HCT116 (cell line): ENCODE data around the gene CLOCK. TPM values are rescaled to one million over a fixed set of nuclear protein-coding genes. Genes with fewer than 3 reads are reported as not detected.

Experiments
- ATAC-seq: fragments of 200-7000 bp; cut with Tn5 transposase; 2 replicates; pipeline ENCODE4 v1.9.1; 2020; ENCODE audit warnings: mild to moderate bottlenecking, moderate library complexity
- BruUV-seq: library from RNA; stranded (reverse); fragments of 400-500 nt; replicated peaks from 2 replicates; lab custom pipeline; 2021; lab: Mats Ljungman, UMichigan
- CTCF ChIA-PET: fragments of 300-600 bp; sonication (Branson Sonifier 250); formaldehyde crosslinking; loops from one replicate; lab custom pipeline; 2021; ENCODE audit warnings: antibody characterized with exemption; lab: Charles Lee
- POLR2A ChIA-PET: fragments of 300-600, 350-600 bp; sonication (Branson Sonifier 250); formaldehyde crosslinking; loops from one replicate; lab custom pipeline; 2021; ENCODE audit warnings: antibody characterized with exemption; lab: Charles Lee
- RAD21 ChIA-PET, 2 experiments: fragments of 300-600 bp; sonication (Branson Sonifier 250); formaldehyde crosslinking; loops; one replicate each; lab custom pipeline; 2023; ENCODE audit warnings: low total read pairs in 2 of 2; ENCODE audit not compliant: uncharacterized antibody in 2 of 2, unreplicated experiment in 2 of 2, low non-redundant PET in 1 of 2; lab: Charles Lee
- DNase-seq: peaks from one replicate; pipeline ENCODE4 v3.0.0-alpha.2; 2010; ENCODE audit warnings: low read depth, low spot score
- H2AFZ ChIP-seq: fragments of 200-600 bp; shearing (Covaris generic), sonication (generic); 2 replicates; pipeline ENCODE4 v1.6.1; 2017; ENCODE audit warnings: low read depth, mixed run types, mixed read lengths, antibody characterized with exemption, low read length; ENCODE audit not compliant: poor library complexity, severe bottlenecking
- H3K27ac ChIP-seq: 2 replicates; pipeline ENCODE4 v1.5.1; 2012; ENCODE audit warnings: low read depth, low read length
- H3K27me3 ChIP-seq: fragments of 200-600 bp; sonication (generic); 2 replicates; pipeline ENCODE4 v1.6.1; 2016; ENCODE audit warnings: mixed run types, low read length, mixed read lengths; ENCODE audit not compliant: insufficient read depth
- H3K36me3 ChIP-seq, 2 experiments: fragments of 200-500 bp in 1 of 2; fragments of 200-600 bp in 1 of 2; sonication (Bioruptor generic) in 1 of 2; sonication (generic) in 1 of 2; 2 replicates each; pipeline versions ENCODE4 v1.5.1 to v1.6.1; 2014 to 2016; ENCODE audit warnings: low read length in 2 of 2, inconsistent platforms in 1 of 2, mixed read lengths in 1 of 2, mixed run types in 1 of 2; ENCODE audit not compliant: insufficient read depth in 2 of 2, control insufficient read depth in 1 of 2
- H3K4me1 ChIP-seq, 2 experiments: fragments of 200-600 bp in 1 of 2; sonication (generic) in 1 of 2; 2 replicates each; pipeline versions ENCODE4 v1.5.1 to v1.6.1; 2012 to 2017; ENCODE audit warnings: low read length in 2 of 2, inconsistent platforms in 1 of 2, mild to moderate bottlenecking in 1 of 2, mixed read lengths in 1 of 2, mixed run types in 1 of 2, moderate library complexity in 1 of 2; ENCODE audit not compliant: insufficient read depth in 2 of 2, control insufficient read depth in 1 of 2
- H3K4me2 ChIP-seq: fragments of 200-600 bp; sonication (generic); 2 replicates; pipeline ENCODE4 v1.6.1; 2017; ENCODE audit warnings: mixed run types, low read length, mixed read lengths
- H3K4me3 ChIP-seq, 2 experiments: fragments of 200-600 bp in 1 of 2; sonication (generic) in 1 of 2; replicated peaks in 1 of 2; 2 replicates each; pipeline ENCODE4 v1.5.1; 2011 to 2016; ENCODE audit warnings: low read length in 2 of 2, control low read depth in 1 of 2, low read depth in 1 of 2, mild to moderate bottlenecking in 1 of 2, mixed read lengths in 1 of 2, mixed run types in 1 of 2
- H3K79me2 ChIP-seq: fragments of 200-600 bp; sonication (generic); 2 replicates; pipeline ENCODE4 v1.6.1; 2017; ENCODE audit warnings: mild to moderate bottlenecking, mixed run types, low read length, moderate library complexity, mixed read lengths; ENCODE audit not compliant: insufficient read depth
- H3K9ac ChIP-seq: fragments of 200-600 bp; sonication (generic); 2 replicates; pipeline ENCODE4 v1.6.1; 2016; ENCODE audit warnings: low read length, mixed read lengths
- H3K9me2 ChIP-seq: fragments of 200-600 bp; sonication (generic), shearing (Covaris generic); 2 replicates; pipeline ENCODE4 v1.6.1; 2017; ENCODE audit warnings: mixed run types, mild to moderate bottlenecking, moderate library complexity; ENCODE audit not compliant: insufficient read depth
- H3K9me3 ChIP-seq, 2 experiments: fragments of 200-500 bp in 1 of 2; fragments of 200-600 bp in 1 of 2; sonication (Bioruptor generic) in 1 of 2; sonication (generic) in 1 of 2; 2 replicates each; pipeline ENCODE4 v1.6.1; 2014 to 2017; ENCODE audit warnings: low read length in 2 of 2, mixed read lengths in 2 of 2, inconsistent platforms in 1 of 2, low read depth in 1 of 2, mild to moderate bottlenecking in 1 of 2, mixed run types in 1 of 2, moderate library complexity in 1 of 2; ENCODE audit not compliant: control insufficient read depth in 1 of 2, insufficient read depth in 1 of 2
- H4K20me1 ChIP-seq: fragments of 200-600 bp; sonication (generic), shearing (Covaris generic); 2 replicates; pipeline ENCODE4 v1.6.1; 2017; ENCODE audit warnings: mixed run types, mild to moderate bottlenecking, moderate library complexity; ENCODE audit not compliant: insufficient read depth
- CTCF ChIP-seq, 3 experiments: fragments of 200-600 bp in 1 of 3; sonication (generic) in 1 of 3; IDR thresholded peaks in 2 of 3; conservative IDR thresholded peaks in 1 of 3; 2 replicates each; pipeline ENCODE4 v1.5.1; 2012 to 2017; ENCODE audit warnings: low read depth in 2 of 3, low read length in 2 of 3, antibody characterized with exemption in 1 of 3, borderline replicate concordance in 1 of 3, control low read depth in 1 of 3, mild to moderate bottlenecking in 1 of 3, mixed read lengths in 1 of 3, mixed run types in 1 of 3, moderate library complexity in 1 of 3; ENCODE audit not compliant: insufficient read depth in 1 of 3
- EGR1 ChIP-seq: IDR thresholded peaks from 2 replicates; pipeline ENCODE4 v1.6.1; 2012; ENCODE audit warnings: low read depth
- POLR2A ChIP-seq: IDR thresholded peaks from 2 replicates; pipeline ENCODE4 v1.7.0; 2011; ENCODE audit warnings: borderline replicate concordance; ENCODE audit not compliant: insufficient read depth, insufficient read length; ENCODE audit errors: extremely low read depth
- RAD21 ChIP-seq: IDR thresholded peaks from 2 replicates; pipeline ENCODE4 v1.6.1; 2012; ENCODE audit warnings: low read depth, mild to moderate bottlenecking
- YY1 ChIP-seq: IDR thresholded peaks from 2 replicates; pipeline ENCODE4 v1.6.1; 2011; ENCODE audit warnings: low read length, low read depth, moderate library complexity, mild to moderate bottlenecking; ENCODE audit not compliant: insufficient replicate concordance; ENCODE audit errors: extremely low read depth
- intact Hi-C: fragments of 100-400 bp; cut with micrococcal nuclease; formaldehyde crosslinking; loops from 2 replicates; pipeline ENCODE4 v1.10.0; 2022
- total RNA-seq: library from RNA; stranded (reverse); gene quantifications from one replicate; pipeline ENCODE4 v1.2.1, GENCODE V29; 2021; ENCODE audit not compliant: unreplicated experiment

The CLOCK gene
- total RNA-seq, 1 experiment from 2014 or later = 38.7 TPM

GRCh38 chr4:55435141-55435841 lies 111.4 kb downstream of the CLOCK start:
- DNase-seq (no peak), ATAC-seq (peak; percentile 74)
- Histone ChIP-seq H2AFZ (no peak overlapping the region), H3K9ac (no peak overlapping the region), H3K9me2 (no peaks in the 10 kb centered on the region), H3K27ac (no peak overlapping the region), H3K27me3 (no peaks in the 10 kb centered on the region), H3K79me2 (0 out of 2 replicates have a peak, but pooled peaks cover 7% of the 10 kb centered on the region), H3K36me3 (peaks cover 25 to 31% of the 10 kb centered on the region in 2 experiments), H4K20me1 (no peaks in the 10 kb centered on the region), H3K9me3 (no peaks in the 10 kb centered on the region), H3K4me2 (no peak overlapping the region), H3K4me3 (no peak overlapping the region), H3K4me1 (peaks cover 4 to 13% of the 10 kb centered on the region in 2 experiments; a peak in 2 of 4 replicates)
- ChIA-PET RAD21 (no interaction called here), CTCF (interaction anchor here (0.9 to 1.3 kb wide), 3 partner anchors 11 to 464 kb away, joined by 3 read pairs; no protein-coding TSS in a partner anchor), POLR2A (no interaction called here)
- BruUV-seq = no TSS peak
- intact Hi-C loops = no loop called here
- TF ChIP-seq POLR2A (no peak), RAD21 (peak; percentile 24; the same call in 1 of the 2 replicates), YY1 (no peak), EGR1 (no peak), CTCF (IDR thresholded peaks at IDR 0.05 in 2 of 3, conservative IDR thresholded peaks at IDR 0.05 in 1 of 3; ENCODE audit: borderline replicate concordance in 1 of 3, insufficient read depth in 1 of 3, low read depth in 2 of 3, low read length in 2 of 3) (peak; percentile 17 to 55 (median 41); a peak in 4 of 6 replicates)
